ENCODE measurements around the gene ANKRD22. TPM values are rescaled to one million over a fixed set of nuclear protein-coding genes. Genes with fewer than 3 reads are reported as not detected.
A peak's percentile ranks its signal among the peaks of the same experiment; 100 is the strongest.

ANKRD22 gene
- total RNA-seq: 1 to 10 TPM in 1 of 2 donors, under 1 TPM in 1; 0.21 to 5.9 TPM

GRCh38 chr10:88851706-88852105 lies at the start of gene ANKRD22:
ANKRD22 (minus strand) TSS chr10:88851844; CDS start chr10:88851607, 237 bp downstream.
- no peak for ATAC-seq (replicated peaks)
- peaks cover 17% of the 10 kb centered on the region for H3K4me1 Mint-ChIP-seq
- no peak within 1 kb of the TSS for H3K4me3 Mint-ChIP-seq
- peaks cover 5% of the 10 kb centered on the region for H3K36me3 Mint-ChIP-seq (ENCODE audit: low read depth)
- no peak within 1 kb of the TSS for H3K27ac Mint-ChIP-seq
- H3K27me3 Mint-ChIP-seq: no peaks in the 10 kb centered on the region
- no peaks in the 10 kb centered on the region for H3K9me3 Mint-ChIP-seq

GRCh38 chr10:88899886-88900285 lies 48.2 kb upstream of the ANKRD22 start:
- no peak overlapping the region for H3K27ac Mint-ChIP-seq

GRCh38 chr10:88898727-88899126 lies 47.1 kb upstream of the ANKRD22 start:
- ATAC-seq (replicated peaks): no peak
- Mint-ChIP-seq H3K9me3 (no peaks in the 10 kb centered on the region), H3K36me3 (ENCODE audit: low read depth) (peaks cover 51% of the 10 kb centered on the region), H3K4me1 (peaks cover 33% of the 10 kb centered on the region), H3K4me3 (peak overlapping the region; percentile 63), H3K27me3 (no peaks in the 10 kb centered on the region), H3K27ac (no peak overlapping the region)

More at GRCh38 chr10:88899886-88900285, 48.2 kb upstream of the ANKRD22 start:
- peaks cover 33% of the 10 kb centered on the region for H3K4me1 Mint-ChIP-seq
- H3K4me3 Mint-ChIP-seq: no peak overlapping the region
- ATAC-seq (replicated peaks): no peak
- H3K27me3 Mint-ChIP-seq: no peaks in the 10 kb centered on the region
- peaks cover 54% of the 10 kb centered on the region for H3K36me3 Mint-ChIP-seq (ENCODE audit: low read depth)
- no peaks in the 10 kb centered on the region for H3K9me3 Mint-ChIP-seq

GRCh38 chr10:88896994-88897853 lies 45.6 kb upstream of the ANKRD22 start:
- peaks cover 35% of the 10 kb centered on the region for H3K4me1 Mint-ChIP-seq
- no peaks in the 10 kb centered on the region for H3K27me3 Mint-ChIP-seq
- H3K4me3 Mint-ChIP-seq: peak overlapping the region; percentile 63
- H3K9me3 Mint-ChIP-seq: no peaks in the 10 kb centered on the region
- H3K27ac Mint-ChIP-seq: peak overlapping the region; percentile 57
- ATAC-seq (replicated peaks): peak; percentile 71
- peaks cover 40% of the 10 kb centered on the region for H3K36me3 Mint-ChIP-seq (ENCODE audit: low read depth)

GRCh38 chr10:88896372-88896993 lies 44.8 kb upstream of the ANKRD22 start:
- Mint-ChIP-seq H3K9me3 (no peaks in the 10 kb centered on the region), H3K36me3 (ENCODE audit: low read depth) (peaks cover 32% of the 10 kb centered on the region), H3K27me3 (no peaks in the 10 kb centered on the region), H3K27ac (peak overlapping the region; percentile 57), H3K4me1 (peaks cover 38% of the 10 kb centered on the region), H3K4me3 (peak overlapping the region; percentile 63)
- peak; percentile 39 for ATAC-seq (replicated peaks)

GRCh38 chr10:88895250-88895649 lies 43.6 kb upstream of the ANKRD22 start:
- H3K27me3 Mint-ChIP-seq: no peaks in the 10 kb centered on the region
- peaks cover 32% of the 10 kb centered on the region for H3K36me3 Mint-ChIP-seq (ENCODE audit: low read depth)
- H3K27ac Mint-ChIP-seq: no peak overlapping the region
- H3K4me3 Mint-ChIP-seq: no peak overlapping the region
- H3K9me3 Mint-ChIP-seq: no peaks in the 10 kb centered on the region
- no peak for ATAC-seq (replicated peaks)
- H3K4me1 Mint-ChIP-seq: peaks cover 37% of the 10 kb centered on the region

GRCh38 chr10:88893611-88894010 lies 42.0 kb upstream of the ANKRD22 start:
- H3K36me3 Mint-ChIP-seq (ENCODE audit: low read depth): peaks cover 24% of the 10 kb centered on the region

GRCh38 chr10:88892222-88892967 lies 40.8 kb upstream of the ANKRD22 start:
- peaks cover 18% of the 10 kb centered on the region for H3K36me3 Mint-ChIP-seq (ENCODE audit: low read depth)
- H3K9me3 Mint-ChIP-seq: no peaks in the 10 kb centered on the region
- H3K4me3 Mint-ChIP-seq: no peak overlapping the region
- no peaks in the 10 kb centered on the region for H3K27me3 Mint-ChIP-seq
- no peak for ATAC-seq (replicated peaks)
- H3K27ac Mint-ChIP-seq: peak overlapping the region; percentile 19
- H3K4me1 Mint-ChIP-seq: peaks cover 40% of the 10 kb centered on the region

More at GRCh38 chr10:88893611-88894010, 42.0 kb upstream of the ANKRD22 start:
- Mint-ChIP-seq H3K27me3 (no peaks in the 10 kb centered on the region), H3K27ac (no peak overlapping the region), H3K9me3 (no peaks in the 10 kb centered on the region), H3K4me3 (no peak overlapping the region), H3K4me1 (peaks cover 40% of the 10 kb centered on the region)
- ATAC-seq (replicated peaks): no peak

GRCh38 chr10:88890681-88891381 lies 39.2 kb upstream of the ANKRD22 start:
- no peak overlapping the region for H3K27ac Mint-ChIP-seq
- H3K36me3 Mint-ChIP-seq (ENCODE audit: low read depth): peaks cover 18% of the 10 kb centered on the region
- no peak for ATAC-seq (replicated peaks)
- no peaks in the 10 kb centered on the region for H3K27me3 Mint-ChIP-seq
- H3K9me3 Mint-ChIP-seq: no peaks in the 10 kb centered on the region
- peaks cover 30% of the 10 kb centered on the region for H3K4me1 Mint-ChIP-seq
- H3K4me3 Mint-ChIP-seq: no peak overlapping the region

- H3K27ac Mint-ChIP-seq: no peak overlapping the region
- H3K4me1 Mint-ChIP-seq: peaks cover 36% of the 10 kb centered on the region
- ATAC-seq (replicated peaks): no peak
- peak overlapping the region; percentile 36 for H3K4me3 Mint-ChIP-seq
- peaks cover 24% of the 10 kb centered on the region for H3K36me3 Mint-ChIP-seq (ENCODE audit: low read depth)
- H3K9me3 Mint-ChIP-seq: no peaks in the 10 kb centered on the region
- no peaks in the 10 kb centered on the region for H3K27me3 Mint-ChIP-seq
Observed at GRCh38 chr10:88889559-88890337, 38.1 kb upstream of the ANKRD22 start.

GRCh38 chr10:88888810-88889445 lies 37.3 kb upstream of the ANKRD22 start:
- peaks cover 36% of the 10 kb centered on the region for H3K4me1 Mint-ChIP-seq
- no peak for ATAC-seq (replicated peaks)
- H3K4me3 Mint-ChIP-seq: peak overlapping the region; percentile 9
- H3K27me3 Mint-ChIP-seq: no peaks in the 10 kb centered on the region
- H3K9me3 Mint-ChIP-seq: no peaks in the 10 kb centered on the region
- H3K36me3 Mint-ChIP-seq (ENCODE audit: low read depth): peaks cover 17% of the 10 kb centered on the region
- H3K27ac Mint-ChIP-seq: no peak overlapping the region

GRCh38 chr10:88886557-88886956 lies 34.9 kb upstream of the ANKRD22 start:
- Mint-ChIP-seq H3K27me3 (no peaks in the 10 kb centered on the region), H3K36me3 (ENCODE audit: low read depth) (peaks cover 32% of the 10 kb centered on the region), H3K27ac (no peak overlapping the region), H3K4me3 (no peak overlapping the region), H3K4me1 (peaks cover 51% of the 10 kb centered on the region), H3K9me3 (no peaks in the 10 kb centered on the region)
- peak; percentile 84 for ATAC-seq (replicated peaks)

GRCh38 chr10:88883448-88883809 lies 31.8 kb upstream of the ANKRD22 start:
- Mint-ChIP-seq H3K4me1 (peaks cover 43% of the 10 kb centered on the region), H3K27me3 (no peaks in the 10 kb centered on the region)

More at GRCh38 chr10:88883448-88883809, 31.8 kb upstream of the ANKRD22 start:
- Mint-ChIP-seq H3K4me3 (peak overlapping the region; percentile 95), H3K9me3 (no peaks in the 10 kb centered on the region), H3K27ac (peak overlapping the region; percentile 93), H3K36me3 (ENCODE audit: low read depth) (peaks cover 27% of the 10 kb centered on the region)
- no peak for ATAC-seq (replicated peaks)
